Measurements from ENCODE around the gene MEF2C. TPM values are rescaled to one million over a fixed set of nuclear protein-coding genes. Genes with fewer than 3 reads are reported as not detected.

MEF2C gene
- total RNA-seq, 1 experiment from 2014 or later, result 9.9 TPM

DNA sequence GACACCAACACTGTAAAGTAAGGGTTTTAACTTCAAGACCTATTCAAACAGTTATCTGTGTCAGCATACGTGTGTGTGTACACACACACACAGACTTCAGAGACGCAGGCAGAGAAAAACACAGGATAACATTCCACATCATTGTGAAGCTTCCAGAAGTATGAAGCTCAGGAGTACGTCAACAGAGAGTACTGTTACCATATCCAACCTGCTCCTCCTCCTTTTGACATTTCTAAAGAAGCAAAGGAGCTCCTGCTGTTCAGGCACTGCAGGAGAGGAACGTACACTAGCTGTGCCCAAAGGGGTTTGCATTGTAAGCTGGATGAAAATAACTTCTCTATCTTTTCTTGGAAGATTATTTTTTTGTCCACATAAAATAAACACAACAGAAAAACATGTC lies 180.7 kb downstream of the MEF2C start:
- POLR2A ChIA-PET, result interaction anchor here (0.6 kb wide), 1 partner anchor 40 kb away, joined by 4 read pairs; no protein-coding TSS in a partner anchor
- no TSS peak for BruUV-seq (replicated peaks)
- Histone ChIP-seq H3K9me3 (ENCODE audit: control insufficient read depth, insufficient read depth, low read depth, low read length) (no peaks in the 10 kb centered on the region), H3K27me3 (ENCODE audit: control insufficient read depth, insufficient read depth, low read length) (peaks cover 5% of the 10 kb centered on the region; the same call in 1 of the 2 replicates), H3K4me1 (ENCODE audit: control insufficient read depth, insufficient read depth, low read length) (no peaks in the 10 kb centered on the region), H3K27ac (ENCODE audit: low read length) (no peak overlapping the region), H3K36me3 (ENCODE audit: control insufficient read depth, insufficient read depth, low read length) (no peaks in the 10 kb centered on the region), H3K4me3 (ENCODE audit: low read depth in 2 of 2, low read length in 2 of 2) (no peak overlapping the region)
- in situ Hi-C loops (cut with HindIII; ENCODE audit: low pct_unique_long_range_greater_than_20kb, low sequenced_read_pairs), result no loop called here
- ATAC-seq, result no peak
- intact Hi-C loops (cut with micrococcal nuclease; ENCODE audit: unreplicated experiment), result no loop called here
- CTCF ChIA-PET, result interaction anchor here (0.5 kb wide), 1 partner anchor 559 kb away, joined by 3 read pairs; no protein-coding TSS in a partner anchor
- no peak for DNase-seq (ENCODE audit: low read depth, low spot score)
- TF ChIP-seq CTCF (IDR thresholded peaks at IDR 0.05), result no peak
- TF ChIP-seq REST (IDR thresholded peaks at IDR 0.05; ENCODE audit: insufficient read depth in 1 of 2, low read depth in 2 of 2, low read length in 1 of 2), result no peak
- TF ChIP-seq TCF7L2 (IDR thresholded peaks at IDR 0.05; ENCODE audit: low read depth, low read length), result no peak
- TF ChIP-seq SIN3A (IDR thresholded peaks at IDR 0.05; ENCODE audit: borderline replicate concordance, insufficient read depth, low read depth, low read length), result no peak
- no peak for TF ChIP-seq POLR2AphosphoS5 (IDR thresholded peaks at IDR 0.05; ENCODE audit: low read depth, low read length)

- BruUV-seq (replicated peaks), result no TSS peak
- H3K27me3 ChIP-seq (ENCODE audit: control insufficient read depth, insufficient read depth, low read length), result peaks cover 11% of the 10 kb centered on the region; the same call in 1 of the 2 replicates
- TF ChIP-seq SIN3A (IDR thresholded peaks at IDR 0.05; ENCODE audit: borderline replicate concordance, insufficient read depth, low read depth, low read length) (no peak), TCF7L2 (IDR thresholded peaks at IDR 0.05; ENCODE audit: low read depth, low read length) (no peak), REST (IDR thresholded peaks at IDR 0.05; ENCODE audit: insufficient read depth in 1 of 2, low read depth in 2 of 2, low read length in 1 of 2) (no peak), POLR2AphosphoS5 (IDR thresholded peaks at IDR 0.05; ENCODE audit: low read depth, low read length) (no peak), CTCF (IDR thresholded peaks at IDR 0.05) (no peak)
- no peak overlapping the region for H3K4me3 ChIP-seq (ENCODE audit: low read depth in 2 of 2, low read length in 2 of 2)
- CTCF ChIA-PET, result no interaction called here
- H3K27ac ChIP-seq (ENCODE audit: low read length), result no peak overlapping the region
- H3K9me3 ChIP-seq (ENCODE audit: control insufficient read depth, insufficient read depth, low read depth, low read length), result no peaks in the 10 kb centered on the region
- ATAC-seq, result no peak
- in situ Hi-C loops (cut with HindIII; ENCODE audit: low pct_unique_long_range_greater_than_20kb, low sequenced_read_pairs) (no loop called here), intact Hi-C loops (cut with micrococcal nuclease; ENCODE audit: unreplicated experiment) (no loop called here)
- DNase-seq (ENCODE audit: low read depth, low spot score), result no peak
- no peaks in the 10 kb centered on the region for H3K36me3 ChIP-seq (ENCODE audit: control insufficient read depth, insufficient read depth, low read length)
- no peaks in the 10 kb centered on the region for H3K4me1 ChIP-seq (ENCODE audit: control insufficient read depth, insufficient read depth, low read length)
- POLR2A ChIA-PET, result no interaction called here
These were observed 182.9 kb downstream of the MEF2C start for GRCh38 chr5:88700121-88700520.
